Psoas muscle (tissue), 8 donors: Measurements from ENCODE around the gene IL19. TPM values are rescaled to one million over a fixed set of nuclear protein-coding genes. Genes with fewer than 3 reads are reported as not detected.
A peak's percentile ranks its signal among the peaks of the same experiment; 100 is the strongest.

Experiments
- ATAC-seq, 4 donors: fragments of 200-7000 bp; cut with Tn5 transposase; one replicate each; pipeline ENCODE4 v1.9.1; 2020; ENCODE audit warnings: moderate library complexity in 3 of 4, mild to moderate bottlenecking in 2 of 4
- DNase-seq, 2 donors: peaks; one replicate each; pipeline ENCODE4 v3.0.0-alpha.2; 2020
- H3K27ac ChIP-seq: fragments of 200-600 bp; one replicate; pipeline ENCODE4 v1.8.0; 2022
- H3K27me3 ChIP-seq, 3 donors: fragments of 200-600 bp in 1 of 3; one replicate each; pipeline versions ENCODE4 v1.6.1 to v1.8.0; 2013 to 2022; ENCODE audit warnings: low read length in 2 of 3, mild to moderate bottlenecking in 2 of 3, moderate library complexity in 1 of 3; ENCODE audit not compliant: insufficient read depth in 3 of 3
- H3K36me3 ChIP-seq, 2 donors: fragments of 200-600 bp in 1 of 2; one replicate each; pipeline versions ENCODE4 v1.6.1 to v1.8.0; 2013 to 2022; ENCODE audit warnings: low read depth in 1 of 2, mild to moderate bottlenecking in 1 of 2, moderate library complexity in 1 of 2; ENCODE audit not compliant: insufficient read depth in 1 of 2
- H3K4me1 ChIP-seq: fragments of 200-600 bp; one replicate; pipeline ENCODE4 v1.8.0; 2022
- H3K4me3 ChIP-seq: fragments of 200-600 bp; one replicate; pipeline ENCODE4 v1.8.0; 2022; ENCODE audit warnings: mild to moderate bottlenecking
- H3K9me3 ChIP-seq: fragments of 200-600 bp; one replicate; pipeline ENCODE4 v1.8.0; 2022
- CTCF ChIP-seq: fragments of 200-600 bp; IDR thresholded peaks from one replicate; pipeline ENCODE4 v1.8.0; 2022; ENCODE audit warnings: antibody characterized with exemption
- WGBS, 3 donors: extraction: QIAGEN DNeasy Blood & Tissue Kit; methylation state at CpG; one replicate each; pipeline versions ENCODE4 v1.1.6 to v1.1.7; 2013; 5-methylcytosine and 5-hydroxymethylcytosine counted together
- intact Hi-C, 2 donors: fragments of 100-400 bp; cut with DNase I; formaldehyde crosslinking; loops; one replicate each; pipeline versions ENCODE4 v1.11.0 to v1.14.2; 2022
- polyA plus RNA-seq, 3 donors: library from polyadenylated mRNA; stranded (reverse); fragments of 200-250 nt; gene quantifications; one replicate each; pipeline ENCODE4 v1.2.3, GENCODE V29; 2013
- total RNA-seq, 4 donors: library from RNA; stranded (reverse); fragmentation: NEBNext Ultra II Directional in 2 of 4; extraction: Animal tissue kit (Norgen Biotek cat#: 25700) in 2 of 4; gene quantifications; one replicate each; pipeline versions ENCODE4 v1.2.1 to v1.2.4, GENCODE V29; 2021 to 2023
- donor health status: healthy with polysubstance abuse.
- donor health status: DM: no; HTN: no; CAD: no; lungs with moderate emphysema.
- donor health status: Bipolar disorder and iron deficiency.
- donor health status: healthy.
- donor health status: DM: yes; HTN: yes; CAD: no.
- donor health status: DM: no; HTN: no; CAD: no.
- donor health status: DM: no; HTN: no; CAD: no.
- donor health status: DM: yes; HTN: yes; CAD: no.

Gene IL19
- total and polyA plus RNA-seq, 7 donors, result not detected

- Histone ChIP-seq H3K4me1 (peaks cover 83% of the 10 kb centered on the region), H3K36me3 (peaks cover 0 to 3% of the 10 kb centered on the region in 2 donors), H3K9me3 (no peaks in the 10 kb centered on the region), H3K27me3 (no peaks in the 10 kb centered on the region), H3K27ac (peak overlapping the region; percentile 87), H3K4me3 (peak overlapping the region; percentile 29)
- WGBS, 3 donors, result 18 to 24% (median 20%) methylated on average over 12 of the region's 12 CpGs
- DNase-seq, result peak; percentile 81
- peak; percentile 72 to 78 (median 76) for ATAC-seq
- intact Hi-C loops, result loop anchor here (2.0 to 5.0 kb wide), 3 partner anchors 29 to 65 kb away; no protein-coding TSS in a partner anchor
- no peak for TF ChIP-seq CTCF
Observed at GRCh38 chr1:206723805-206724472, 46.6 kb upstream of the IL19 start.

- intact Hi-C loops, result loop anchor here in 1 of 2 donors (2.0 to 5.0 kb wide), 3 partner anchors 31 to 82 kb away; no protein-coding TSS in a partner anchor
- peaks cover 6 to 17% of the 10 kb centered on the region in 2 donors for H3K36me3 ChIP-seq
- ATAC-seq (no peak), DNase-seq (no peak)
- H3K4me1 ChIP-seq, result peaks cover 70% of the 10 kb centered on the region
- no peaks in the 10 kb centered on the region for H3K9me3 ChIP-seq
- 75 to 80% (median 75%) methylated on average over 9 of the region's 9 CpGs for WGBS, 3 donors
- peak overlapping the region; percentile 87 for H3K27ac ChIP-seq
- no peak overlapping the region for H3K4me3 ChIP-seq
- no peaks in the 10 kb centered on the region for H3K27me3 ChIP-seq
- TF ChIP-seq CTCF, result peak; percentile 47
Observed at GRCh38 chr1:206725109-206725963, 45.2 kb upstream of the IL19 start.

- intact Hi-C loops, result loop anchor here in 1 of 2 donors (2.0 to 5.0 kb wide), 2 partner anchors 79 to 185 kb away; no protein-coding TSS in a partner anchor
- TF ChIP-seq CTCF, result no peak
- H3K9me3 ChIP-seq, result no peaks in the 10 kb centered on the region
- peaks cover 46% of the 10 kb centered on the region for H3K4me1 ChIP-seq
- peaks cover 8 to 45% of the 10 kb centered on the region in 2 donors for H3K36me3 ChIP-seq
- no peaks in the 10 kb centered on the region for H3K27me3 ChIP-seq
- DNase-seq (no peak), ATAC-seq (no peak)
- H3K4me3 ChIP-seq, result no peak overlapping the region
- H3K27ac ChIP-seq, result no peak overlapping the region
- 61 to 79% (median 75%) methylated on average over 8 of the region's 8 CpGs for WGBS, 3 donors
Observed at GRCh38 chr1:206727981-206728696, 42.4 kb upstream of the IL19 start.

GRCh38 chr1:206728697-206728987 lies 41.9 kb upstream of the IL19 start:
- TF ChIP-seq CTCF, result no peak
- peaks cover 8 to 50% of the 10 kb centered on the region in 2 donors for H3K36me3 ChIP-seq
- WGBS, 3 donors, result 88 to 90% (median 89%) methylated on average over 5 to 9 of the region's 9 CpGs

More at GRCh38 chr1:206728697-206728987, 41.9 kb upstream of the IL19 start:
- Histone ChIP-seq H3K9me3 (no peaks in the 10 kb centered on the region), H3K4me3 (no peak overlapping the region), H3K4me1 (peaks cover 41% of the 10 kb centered on the region), H3K27me3 (no peaks in the 10 kb centered on the region), H3K27ac (no peak overlapping the region)
- no peak for ATAC-seq
- intact Hi-C loops, result loop anchor here in 1 of 2 donors (5.0 kb wide), 1 partner anchor 79 kb away; no protein-coding TSS in a partner anchor
- DNase-seq, result no peak
